ENCODE results near the gene IQCF2. TPM values are rescaled to one million over a fixed set of nuclear protein-coding genes. Genes with fewer than 3 reads are reported as not detected.

The IQCF2 gene
- total RNA-seq, 1 donor from 2014 or later = not detected

- H3K4me3 ChIP-seq (ENCODE audit: low read depth, low read length) = no peak overlapping the region
- no peaks in the 10 kb centered on the region for H3K36me3 ChIP-seq (ENCODE audit: control insufficient read depth, insufficient read depth, low read length)
- no peak for FAIRE-seq
- TF ChIP-seq, protein P1, sequence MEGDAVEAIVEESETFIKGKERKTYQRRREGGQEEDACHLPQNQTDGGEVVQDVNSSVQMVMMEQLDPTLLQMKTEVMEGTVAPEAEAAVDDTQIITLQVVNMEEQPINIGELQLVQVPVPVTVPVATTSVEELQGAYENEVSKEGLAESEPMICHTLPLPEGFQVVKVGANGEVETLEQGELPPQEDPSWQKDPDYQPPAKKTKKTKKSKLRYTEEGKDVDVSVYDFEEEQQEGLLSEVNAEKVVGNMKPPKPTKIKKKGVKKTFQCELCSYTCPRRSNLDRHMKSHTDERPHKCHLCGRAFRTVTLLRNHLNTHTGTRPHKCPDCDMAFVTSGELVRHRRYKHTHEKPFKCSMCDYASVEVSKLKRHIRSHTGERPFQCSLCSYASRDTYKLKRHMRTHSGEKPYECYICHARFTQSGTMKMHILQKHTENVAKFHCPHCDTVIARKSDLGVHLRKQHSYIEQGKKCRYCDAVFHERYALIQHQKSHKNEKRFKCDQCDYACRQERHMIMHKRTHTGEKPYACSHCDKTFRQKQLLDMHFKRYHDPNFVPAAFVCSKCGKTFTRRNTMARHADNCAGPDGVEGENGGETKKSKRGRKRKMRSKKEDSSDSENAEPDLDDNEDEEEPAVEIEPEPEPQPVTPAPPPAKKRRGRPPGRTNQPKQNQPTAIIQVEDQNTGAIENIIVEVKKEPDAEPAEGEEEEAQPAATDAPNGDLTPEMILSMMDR (IDR thresholded peaks at IDR 0.05; ENCODE audit: insufficient read depth, low read length, severe bottlenecking) = no peak
- no peaks in the 10 kb centered on the region for H3K27me3 ChIP-seq (ENCODE audit: control insufficient read depth, insufficient read depth, low read length)
- DNase-seq (ENCODE audit: low read depth) = peak; percentile 26
Measured at GRCh38 chr3:51879937-51880336, 18.5 kb downstream of the IQCF2 start.

GRCh38 chr3:51886447-51886846 is 25.0 kb downstream of the IQCF2 start:
- H3K36me3 ChIP-seq (ENCODE audit: control insufficient read depth, insufficient read depth, low read length) = no peaks in the 10 kb centered on the region
- no peak for FAIRE-seq
- TF ChIP-seq, protein P1 (IDR thresholded peaks at IDR 0.05; ENCODE audit: insufficient read depth, low read length, severe bottlenecking) = no peak

GRCh38 chr3:51887620-51888019 is 26.2 kb downstream of the IQCF2 start:
- FAIRE-seq (no peak), DNase-seq (ENCODE audit: low read depth) (peak; percentile 73)
- TF ChIP-seq, protein P1 (IDR thresholded peaks at IDR 0.05; ENCODE audit: insufficient read depth, low read length, severe bottlenecking) = no peak

More at GRCh38 chr3:51886447-51886846, 25.0 kb downstream of the IQCF2 start:
- H3K27me3 ChIP-seq (ENCODE audit: control insufficient read depth, insufficient read depth, low read length) = no peaks in the 10 kb centered on the region
- no peak overlapping the region for H3K4me3 ChIP-seq (ENCODE audit: low read depth, low read length)
- no peak for DNase-seq (ENCODE audit: low read depth)

DNA sequence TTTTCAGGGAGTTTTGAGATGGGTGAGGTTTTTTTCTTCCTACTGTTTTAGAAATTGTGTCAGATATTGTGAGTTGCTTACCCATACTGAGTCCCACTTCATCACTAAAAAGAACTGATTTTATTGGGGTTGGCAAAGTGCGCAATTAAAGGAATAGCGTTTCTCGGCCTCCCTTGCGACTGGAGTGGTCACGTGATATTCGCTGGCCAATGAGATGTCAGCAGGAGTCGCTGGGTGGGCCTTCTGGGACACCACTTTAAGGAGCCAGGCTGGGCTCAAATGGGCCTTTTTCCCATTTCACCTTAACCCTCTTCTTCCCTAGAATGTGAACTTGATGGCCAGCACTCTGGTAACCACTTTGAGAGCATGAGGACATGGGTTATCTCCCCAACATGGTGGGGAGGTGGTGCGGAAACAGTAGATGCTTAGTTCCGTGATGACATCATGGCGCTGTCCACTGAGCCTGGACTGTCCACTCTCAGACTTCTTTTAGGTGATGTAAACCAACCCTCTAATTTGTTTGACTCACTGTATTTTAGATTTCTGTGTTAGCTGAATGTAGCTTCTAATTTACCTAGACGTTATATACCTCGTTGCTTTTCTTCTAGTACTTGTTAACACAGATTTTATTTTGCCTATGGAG is 27.2 kb downstream of the IQCF2 start:
- DNase-seq (ENCODE audit: low read depth) = no peak
- Histone ChIP-seq H3K27me3 (ENCODE audit: control insufficient read depth, insufficient read depth, low read length) (no peaks in the 10 kb centered on the region), H3K4me3 (ENCODE audit: low read depth, low read length) (no peak overlapping the region), H3K36me3 (ENCODE audit: control insufficient read depth, insufficient read depth, low read length) (no peaks in the 10 kb centered on the region)
- FAIRE-seq = no peak
- TF ChIP-seq, protein P1 (IDR thresholded peaks at IDR 0.05; ENCODE audit: insufficient read depth, low read length, severe bottlenecking) = no peak

More at GRCh38 chr3:51887620-51888019, 26.2 kb downstream of the IQCF2 start:
- Histone ChIP-seq H3K36me3 (ENCODE audit: control insufficient read depth, insufficient read depth, low read length) (no peaks in the 10 kb centered on the region), H3K4me3 (ENCODE audit: low read depth, low read length) (no peak overlapping the region), H3K27me3 (ENCODE audit: control insufficient read depth, insufficient read depth, low read length) (no peaks in the 10 kb centered on the region)

DNA sequence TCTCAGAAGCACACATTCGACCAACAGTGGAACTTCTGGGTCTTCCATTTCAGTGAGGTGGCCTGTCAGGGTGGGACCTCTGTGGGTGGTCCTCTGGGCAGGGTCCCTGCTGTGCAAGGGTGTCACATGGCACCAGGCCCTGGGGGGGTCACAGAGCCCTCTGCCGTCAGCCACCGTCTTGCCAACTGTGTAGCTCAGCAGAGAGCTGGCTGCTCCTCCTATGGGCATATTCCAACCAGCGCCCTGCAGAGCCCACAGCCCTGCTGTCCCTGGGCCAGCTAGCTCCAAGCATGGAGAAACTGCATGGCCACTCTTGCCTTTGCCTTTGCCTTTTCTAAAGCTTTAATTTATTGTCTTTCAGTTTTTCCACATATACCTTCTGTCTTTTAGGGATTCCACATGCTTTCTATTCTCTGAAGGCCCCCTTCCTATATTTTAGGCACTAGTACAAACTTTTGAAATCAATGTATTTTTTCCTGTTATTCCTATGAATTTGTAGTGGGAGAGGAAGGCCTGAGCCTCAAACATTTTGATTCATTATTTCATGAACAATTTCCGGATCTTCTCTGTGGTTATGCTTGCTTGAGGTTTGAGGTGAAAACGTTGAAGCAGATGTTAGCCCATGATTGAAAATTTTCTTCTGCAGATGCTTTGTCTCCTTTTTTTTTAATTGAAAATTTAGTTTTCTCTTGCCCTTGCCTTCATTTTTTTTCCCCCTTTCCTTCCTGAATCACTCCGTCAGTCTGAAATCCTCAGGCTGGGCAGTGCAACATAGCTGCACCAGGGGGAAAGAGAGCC is 30.0 kb downstream of the IQCF2 start:
- Histone ChIP-seq H3K27me3 (ENCODE audit: control insufficient read depth, insufficient read depth, low read length) (no peaks in the 10 kb centered on the region), H3K36me3 (ENCODE audit: control insufficient read depth, insufficient read depth, low read length) (no peaks in the 10 kb centered on the region), H3K4me3 (ENCODE audit: low read depth, low read length) (no peak overlapping the region)
- TF ChIP-seq, protein P1 (IDR thresholded peaks at IDR 0.05; ENCODE audit: insufficient read depth, low read length, severe bottlenecking) = no peak
- FAIRE-seq = no peak
- DNase-seq (ENCODE audit: low read depth) = no peak
